Measurements from ENCODE around the gene PRKCE.

Gene PRKCE

DNA sequence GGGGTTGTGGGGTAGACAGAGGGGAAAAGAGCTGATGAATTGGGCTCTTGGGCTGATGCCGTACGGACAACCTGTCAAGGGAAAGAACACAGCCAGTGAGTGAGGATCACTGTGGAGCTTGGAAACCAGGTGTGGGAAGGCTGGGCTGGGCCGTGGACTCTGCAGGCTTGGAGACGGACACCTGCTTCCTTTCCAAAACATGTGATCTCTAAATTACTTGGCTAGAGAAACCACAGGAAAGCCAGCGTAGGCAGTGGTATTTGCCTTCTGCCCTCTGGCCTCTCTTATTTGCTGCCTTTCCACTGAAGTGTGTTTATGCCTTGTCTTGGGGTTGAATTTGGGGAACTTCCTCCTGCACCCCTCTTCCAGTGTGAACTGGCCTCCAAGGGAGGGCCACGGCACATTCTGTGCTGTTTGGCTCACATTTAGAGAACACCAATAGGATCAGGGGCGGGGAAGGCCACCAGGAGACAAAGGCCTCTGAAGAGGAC, 267.7 kb downstream of the PRKCE start:
- no peak for DNase-seq

DNA sequence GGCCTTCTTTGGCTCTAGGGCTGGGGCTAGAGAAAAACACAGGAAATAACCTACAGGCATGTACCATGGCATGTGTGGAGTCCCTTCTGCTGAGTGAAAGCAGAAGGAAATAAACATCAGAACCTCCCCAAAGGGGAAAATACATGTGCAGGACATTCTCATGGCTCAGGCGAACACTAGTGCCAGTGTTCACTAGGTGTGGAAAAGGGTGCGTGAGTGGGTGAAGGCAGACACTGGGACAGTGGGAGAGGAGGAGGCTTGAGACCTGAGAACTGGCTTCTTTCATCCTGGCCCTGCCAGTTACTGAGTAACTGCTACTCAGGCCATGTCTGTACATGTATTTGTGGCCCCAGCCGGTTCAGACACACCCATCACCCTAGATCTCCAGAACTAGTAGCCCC, 268.2 kb downstream of the PRKCE start:
- DNase-seq = no peak

DNA sequence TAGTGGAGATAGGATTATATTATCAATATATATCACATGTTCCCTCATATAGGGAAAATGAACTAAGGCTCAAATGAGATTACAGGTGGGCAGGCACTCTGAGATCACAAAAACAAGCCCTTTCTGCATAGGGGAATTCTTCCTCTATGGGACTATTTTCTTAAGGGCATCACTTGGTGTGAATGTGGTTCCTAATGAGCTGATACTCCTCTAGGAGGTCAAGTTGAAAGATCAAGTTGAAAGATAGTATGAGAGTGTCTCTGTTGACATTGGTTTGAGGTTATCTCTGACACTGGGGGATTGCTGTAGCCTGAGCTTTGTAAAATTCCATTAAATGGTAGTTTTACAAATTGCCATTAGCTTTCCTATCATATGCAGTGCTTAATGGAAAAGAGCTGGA, 270.4 kb downstream of the PRKCE start:
- DNase-seq = no peak

DNA sequence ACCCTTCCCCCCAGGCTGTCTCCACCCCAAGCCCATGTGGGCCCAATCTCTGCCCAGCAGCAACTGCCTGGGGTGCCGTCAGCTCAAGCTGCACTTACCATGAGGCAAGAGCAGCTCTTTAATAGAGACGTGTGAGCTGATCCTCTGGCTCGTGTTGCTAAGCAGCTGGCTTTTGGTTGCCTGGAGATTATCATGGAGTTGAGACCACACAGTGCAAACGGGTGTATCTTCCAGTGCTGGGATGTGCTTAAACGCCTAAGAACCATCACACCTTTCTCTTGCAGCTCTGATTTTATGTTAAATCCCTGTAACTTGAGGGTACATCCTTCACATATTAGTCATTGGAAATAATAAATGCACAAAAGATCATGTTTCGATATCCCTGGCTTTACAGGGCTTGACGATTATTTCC, 271.1 kb downstream of the PRKCE start:
- DNase-seq = no peak

DNA sequence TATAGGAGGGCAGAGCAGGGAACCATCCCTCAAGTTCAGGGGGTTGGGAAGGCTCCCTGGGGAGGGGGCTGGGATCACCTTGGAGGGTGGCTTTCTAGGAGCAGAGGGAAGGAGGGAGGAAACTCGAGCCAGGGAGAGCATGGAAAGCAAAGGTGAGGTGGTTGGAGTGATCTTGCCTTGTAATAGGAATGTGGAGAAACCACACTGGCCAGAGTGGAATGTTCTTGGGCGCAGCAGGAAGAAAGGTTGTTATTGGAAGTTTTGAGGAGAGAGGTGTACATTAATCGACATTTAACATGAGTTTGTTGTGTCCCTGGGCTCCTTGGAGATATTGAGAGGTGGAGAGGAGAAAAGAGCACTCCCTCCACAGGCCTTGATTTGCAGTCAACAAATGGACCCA, 272.2 kb downstream of the PRKCE start:
- DNase-seq = no peak

DNA sequence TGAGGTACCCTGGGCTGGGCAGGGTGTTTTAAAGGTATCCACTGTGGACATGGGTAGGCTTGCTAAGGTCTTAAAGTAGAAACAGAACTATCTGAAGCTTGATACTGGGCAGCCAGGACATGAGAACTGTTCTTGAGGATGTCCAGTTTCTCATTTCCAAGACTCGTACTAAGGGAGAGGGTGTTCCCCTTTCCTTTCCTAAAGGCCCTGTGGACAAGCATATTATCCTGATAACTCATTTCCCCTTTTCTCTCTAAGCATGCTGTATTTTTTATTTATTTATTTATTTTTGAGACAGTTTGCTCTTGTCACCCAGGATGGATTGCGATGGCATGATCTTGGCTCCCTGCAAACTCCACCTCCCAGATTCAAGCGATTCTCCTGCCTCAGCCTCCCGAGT, 273.6 kb downstream of the PRKCE start:
- no peak for DNase-seq

DNA sequence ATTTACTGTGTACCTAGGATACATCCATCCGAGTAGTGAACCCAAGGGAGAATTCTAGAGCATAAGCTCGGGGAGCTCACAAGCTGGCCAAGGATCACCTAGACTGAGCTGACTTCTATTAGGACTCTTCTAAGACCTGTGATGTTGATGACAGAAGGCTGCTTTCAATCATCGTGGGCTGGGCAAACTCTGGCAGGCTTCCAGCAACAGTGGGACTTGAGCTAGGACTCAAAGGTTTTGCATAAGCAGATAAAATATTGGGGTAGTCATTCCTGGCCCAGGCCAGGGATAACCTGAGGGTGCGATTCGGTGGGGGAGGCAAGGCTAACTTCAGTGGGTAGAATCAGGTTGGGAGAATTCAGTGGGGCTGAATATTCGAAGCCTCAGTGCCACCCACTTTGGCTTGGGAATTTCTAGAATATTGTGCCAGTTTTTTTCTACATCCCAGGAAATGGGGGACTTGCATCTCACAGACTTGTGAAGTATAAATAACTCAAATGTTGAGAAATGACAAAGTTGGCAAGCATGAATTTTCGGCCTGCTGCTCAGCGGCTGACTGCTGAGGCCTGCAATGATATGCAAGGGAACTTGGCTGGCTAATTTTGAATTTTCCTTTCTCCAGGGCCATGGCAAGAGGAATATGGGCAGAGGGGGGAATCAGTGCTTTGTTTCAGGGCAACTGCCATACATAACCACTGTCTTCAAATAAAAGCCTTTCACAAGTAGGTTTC, 274.3 kb downstream of the PRKCE start:
- no peak for DNase-seq

DNA sequence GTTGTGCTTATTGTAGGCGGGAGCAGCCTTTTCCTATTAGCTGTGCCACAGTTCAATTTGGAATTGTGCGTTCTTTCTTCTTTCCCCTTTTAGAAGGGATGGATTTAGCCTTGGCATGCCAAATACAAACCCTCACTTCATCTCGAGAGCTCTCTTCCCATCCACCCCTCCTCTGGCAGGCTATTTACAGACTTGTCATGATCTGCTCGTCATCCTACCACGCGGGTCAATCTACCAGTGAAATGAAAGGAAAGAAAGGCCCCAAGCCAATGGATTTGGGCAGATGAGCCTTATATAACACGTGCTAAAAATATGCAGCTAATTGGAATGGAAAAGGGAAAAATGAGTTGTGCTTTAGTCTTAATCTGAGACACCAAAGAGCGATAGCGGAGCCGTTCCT, 277.5 kb downstream of the PRKCE start:
- DNase-seq = no peak

DNA sequence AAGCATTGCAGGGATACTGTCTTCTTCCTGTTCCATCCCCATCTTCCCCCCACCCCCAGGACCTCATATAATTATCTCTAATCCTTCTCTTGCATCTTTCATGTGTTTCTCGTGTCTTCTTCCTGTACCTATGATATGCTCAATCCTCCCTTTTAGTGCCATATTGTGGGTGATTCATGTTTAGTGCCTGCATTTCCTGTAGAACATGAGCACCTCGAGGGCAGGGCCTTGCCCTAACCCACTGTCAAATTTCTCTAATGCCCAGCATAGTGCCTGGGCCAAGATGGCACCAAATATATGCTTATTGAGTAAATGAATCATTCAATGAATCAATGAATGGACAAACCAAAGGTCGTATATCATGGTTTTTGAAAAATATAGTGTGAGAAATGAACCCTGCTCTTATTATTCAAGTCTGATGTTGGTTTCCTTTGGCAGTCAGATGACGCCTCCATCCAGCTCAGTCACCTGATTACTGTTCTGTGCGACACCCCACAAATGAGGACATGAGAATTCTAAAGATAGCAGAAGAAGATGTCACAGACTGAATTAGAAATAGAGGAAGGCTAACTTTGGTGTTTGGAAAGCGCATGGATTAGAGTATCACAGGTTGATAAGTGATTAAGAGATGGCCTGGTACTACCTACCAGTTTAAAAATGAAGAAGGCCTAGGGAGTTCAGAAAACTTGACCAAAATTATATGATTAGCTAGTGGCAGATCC, 278.4 kb downstream of the PRKCE start:
- DNase-seq = no peak

DNA sequence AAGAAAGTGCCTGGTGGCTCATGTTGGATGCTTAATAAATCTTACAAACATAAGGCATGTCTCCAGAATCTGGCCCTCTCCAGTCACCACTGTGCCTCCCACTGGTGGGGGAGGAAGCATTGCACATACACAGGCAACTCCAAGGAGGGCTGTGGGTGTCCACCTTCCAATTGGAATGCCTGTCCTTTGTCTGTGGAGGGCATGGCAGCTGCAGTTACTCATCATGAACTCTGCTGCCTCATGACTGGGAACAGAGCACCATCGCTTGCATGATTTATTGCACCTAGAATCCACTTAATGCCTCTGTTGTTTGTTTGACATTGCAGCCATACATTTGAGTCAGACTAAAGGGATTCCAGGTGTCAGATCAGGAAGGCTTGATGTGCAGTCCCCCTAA, 278.9 kb downstream of the PRKCE start:
- no peak for DNase-seq

DNA sequence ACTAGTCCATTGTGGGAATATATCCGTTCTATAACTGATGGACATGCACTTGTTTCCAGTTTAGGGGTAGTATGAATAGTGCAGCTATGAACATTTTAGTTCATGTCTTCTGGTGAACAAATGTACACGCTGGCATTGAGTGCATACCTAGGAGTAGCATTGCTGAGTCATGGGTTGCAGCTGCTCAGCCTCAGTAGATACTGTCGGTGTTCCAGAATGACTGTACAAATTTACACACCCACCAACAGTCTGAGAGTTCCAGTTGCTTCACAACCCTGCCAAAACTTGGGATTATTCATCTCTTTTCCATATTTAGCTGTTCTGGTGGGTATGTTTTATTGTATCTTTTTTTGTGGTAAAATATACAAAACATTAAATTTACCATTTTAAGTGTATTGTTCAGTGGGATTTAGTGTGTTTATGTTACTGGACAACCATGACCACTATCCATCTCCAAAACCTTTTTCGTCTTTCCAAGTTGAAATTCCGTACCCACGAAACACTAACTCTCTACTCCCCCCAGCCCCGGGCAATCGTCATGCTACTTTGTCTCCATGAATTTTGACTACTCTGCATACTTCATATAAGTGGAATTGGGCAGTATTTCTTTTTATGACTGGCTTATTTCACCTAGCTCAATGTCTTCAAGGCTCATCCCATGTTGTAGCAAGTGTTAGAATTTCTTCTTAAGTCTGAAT, 281.0 kb downstream of the PRKCE start:
- DNase-seq = no peak

DNA sequence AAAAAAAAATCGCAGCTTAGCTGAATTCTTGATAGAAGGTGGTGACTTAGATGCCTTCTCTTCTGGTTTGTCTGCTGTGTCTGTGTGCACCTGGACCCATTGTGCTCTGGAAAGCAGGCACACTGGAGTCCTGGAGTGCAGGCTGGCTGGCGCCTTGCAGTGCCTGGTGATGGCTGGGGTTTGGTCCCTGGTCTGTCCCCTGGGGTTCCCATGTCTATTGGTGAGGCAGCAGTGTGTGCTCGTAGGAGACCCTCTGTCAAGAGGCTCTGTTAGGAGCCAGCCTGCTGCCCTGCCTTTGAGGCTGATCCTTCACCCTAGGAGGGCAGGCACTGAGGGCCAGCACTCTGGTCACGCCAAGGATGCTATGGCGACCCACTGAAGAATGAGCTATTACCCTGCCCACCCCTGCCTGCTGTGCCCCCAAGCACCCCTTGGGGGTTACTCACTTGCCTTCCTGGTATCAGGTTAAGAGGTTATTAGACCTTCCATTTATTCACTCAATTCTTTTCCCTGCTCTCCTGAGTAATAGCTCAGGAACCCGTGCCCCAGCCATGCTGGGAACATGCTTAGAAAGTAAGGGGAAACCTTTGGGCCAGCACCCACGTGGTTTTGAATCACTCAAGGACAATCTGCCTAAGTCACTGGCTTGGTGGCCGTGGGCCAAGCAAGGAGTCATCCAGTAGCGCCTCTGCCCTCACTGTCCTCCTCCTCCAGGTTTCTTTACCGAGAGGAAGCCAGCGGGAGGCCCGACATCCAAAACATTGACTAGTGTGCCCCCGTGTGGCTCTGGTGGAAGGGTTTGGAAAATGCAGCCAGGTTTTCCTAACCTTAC, 284.5 kb downstream of the PRKCE start:
- DNase-seq = no peak

DNA sequence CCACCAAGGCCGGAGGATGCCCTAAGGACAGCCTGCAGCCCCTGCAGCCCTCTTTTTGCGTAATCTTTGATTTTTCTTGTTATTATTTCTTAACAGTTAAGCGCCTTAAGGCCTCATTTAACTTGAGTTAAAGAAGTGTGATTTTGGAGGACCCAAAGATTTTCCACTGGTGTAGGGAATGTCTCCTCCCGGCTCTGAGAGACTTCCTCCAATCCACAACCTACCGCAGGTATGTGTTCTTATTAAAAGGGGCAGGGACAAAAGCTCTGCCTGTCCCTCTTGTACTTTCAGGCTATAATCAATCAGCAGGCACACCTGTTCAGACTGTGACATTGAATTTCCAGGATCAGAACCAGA, 285.1 kb downstream of the PRKCE start:
- no peak for DNase-seq

DNA sequence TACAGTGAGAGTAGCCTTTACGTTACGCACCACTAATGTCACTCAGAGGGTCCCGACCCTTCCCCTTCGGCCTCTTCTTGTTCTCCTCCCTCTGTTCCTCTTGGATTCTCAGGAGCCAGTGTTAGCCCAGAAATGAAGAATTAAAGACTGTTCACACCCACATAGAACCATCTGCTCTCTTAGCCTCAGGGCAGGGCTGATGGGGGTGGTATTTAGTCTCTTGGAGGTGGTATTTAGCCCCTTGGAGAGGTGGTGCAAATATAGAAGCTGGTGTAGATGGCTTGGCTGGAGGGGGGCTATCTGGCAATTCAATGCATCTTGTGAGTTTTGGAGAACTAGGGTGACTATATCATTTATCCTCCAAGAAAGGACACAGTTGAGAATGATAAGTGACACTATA, 286.5 kb downstream of the PRKCE start:
- DNase-seq = no peak

DNA sequence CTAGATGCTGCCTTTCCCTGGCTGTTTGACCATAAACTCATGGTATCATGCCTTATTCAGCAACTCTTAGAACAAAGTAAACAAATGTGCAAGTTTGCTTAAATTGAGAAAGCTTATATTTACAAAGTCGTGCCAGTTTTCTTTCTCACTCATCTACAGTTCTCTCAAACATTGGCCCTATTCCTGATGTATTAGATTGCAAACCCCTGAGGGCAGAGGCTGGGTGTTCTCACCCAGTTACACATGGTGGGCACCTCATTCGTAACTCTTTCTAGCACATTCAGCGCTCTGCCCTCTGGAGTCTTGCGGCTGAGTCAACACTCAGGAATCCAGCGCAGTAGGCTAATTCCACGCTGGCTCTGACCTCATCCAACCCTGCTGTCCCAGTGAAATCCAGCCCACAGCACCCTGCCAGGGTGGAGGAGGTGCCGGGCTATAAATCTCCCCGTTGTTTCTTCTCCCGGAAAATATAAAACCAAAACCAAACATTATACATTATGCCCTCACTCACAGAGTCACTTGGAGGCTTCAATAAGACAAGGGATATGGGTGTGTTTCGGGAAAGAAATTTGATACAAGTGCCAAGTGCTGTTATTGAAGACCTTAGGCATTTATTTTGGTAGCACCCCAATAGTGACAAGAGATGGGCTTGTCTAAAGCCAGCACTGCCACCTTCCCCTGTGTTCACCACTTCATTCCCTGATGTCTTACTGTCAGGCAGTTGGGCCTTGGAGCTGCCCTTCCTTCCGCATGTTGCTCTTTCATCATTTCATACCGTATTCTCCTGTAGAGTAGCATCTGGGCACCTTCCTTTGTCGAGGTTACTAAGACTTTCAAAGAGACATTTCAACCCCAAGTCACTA, 287.4 kb downstream of the PRKCE start:
- no peak for DNase-seq

DNA sequence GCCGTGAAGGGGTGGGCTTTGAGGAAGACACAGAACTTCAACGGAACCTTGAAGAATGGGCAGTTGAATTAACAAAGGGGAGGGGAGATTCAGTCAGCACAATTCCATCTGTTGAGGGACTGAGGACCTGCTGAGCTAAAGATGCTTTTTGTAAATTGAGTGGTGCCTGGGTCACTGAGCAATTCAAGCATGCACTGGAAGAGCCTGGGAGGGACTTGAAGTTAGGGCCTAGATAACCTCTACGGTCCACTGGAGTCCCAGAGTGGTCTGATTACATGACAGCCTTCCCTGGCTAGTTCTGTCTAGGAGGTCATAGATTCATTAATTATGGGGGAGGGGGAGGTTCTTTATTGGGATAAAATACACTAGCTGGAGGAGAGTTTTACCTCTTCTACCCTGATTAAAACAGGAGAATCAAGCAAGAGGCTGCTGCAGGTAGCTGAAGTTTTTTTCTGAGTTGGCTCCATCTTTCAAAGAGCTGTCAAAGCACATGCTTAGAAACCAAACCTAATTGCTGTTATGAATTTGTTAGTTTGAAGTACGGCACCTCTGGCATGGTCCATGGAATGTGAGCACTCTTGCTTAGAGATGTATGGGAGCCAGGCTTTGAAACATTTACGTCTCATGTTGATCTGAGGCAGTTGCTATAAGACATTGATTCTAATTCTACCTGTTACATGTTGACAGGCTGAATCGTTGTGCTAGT, 290.2 kb downstream of the PRKCE start:
- no peak for DNase-seq

DNA sequence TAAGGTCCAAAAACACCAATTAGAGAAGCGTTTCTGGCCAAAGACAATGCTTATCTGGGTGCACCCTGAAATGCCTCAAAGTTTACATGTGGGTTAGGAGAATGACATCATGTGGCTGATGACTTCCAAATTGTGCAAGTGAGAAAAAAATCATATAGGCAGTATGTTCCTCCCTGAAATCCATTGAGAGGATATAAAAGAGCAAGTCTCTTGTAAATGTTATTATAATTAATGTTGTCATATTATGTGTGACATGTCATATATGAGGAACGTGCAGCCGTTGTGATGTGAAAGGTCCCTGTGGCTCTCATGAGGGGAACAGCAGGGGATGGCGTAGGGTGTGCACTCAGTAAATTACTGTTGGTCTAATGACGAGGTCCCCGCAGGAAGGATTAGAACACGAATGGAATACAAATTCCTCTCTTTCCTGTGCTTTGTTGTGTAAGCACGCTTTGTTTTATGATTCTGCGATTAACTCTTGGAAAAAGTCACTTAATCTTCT, 290.8 kb downstream of the PRKCE start:
- DNase-seq = no peak

DNA sequence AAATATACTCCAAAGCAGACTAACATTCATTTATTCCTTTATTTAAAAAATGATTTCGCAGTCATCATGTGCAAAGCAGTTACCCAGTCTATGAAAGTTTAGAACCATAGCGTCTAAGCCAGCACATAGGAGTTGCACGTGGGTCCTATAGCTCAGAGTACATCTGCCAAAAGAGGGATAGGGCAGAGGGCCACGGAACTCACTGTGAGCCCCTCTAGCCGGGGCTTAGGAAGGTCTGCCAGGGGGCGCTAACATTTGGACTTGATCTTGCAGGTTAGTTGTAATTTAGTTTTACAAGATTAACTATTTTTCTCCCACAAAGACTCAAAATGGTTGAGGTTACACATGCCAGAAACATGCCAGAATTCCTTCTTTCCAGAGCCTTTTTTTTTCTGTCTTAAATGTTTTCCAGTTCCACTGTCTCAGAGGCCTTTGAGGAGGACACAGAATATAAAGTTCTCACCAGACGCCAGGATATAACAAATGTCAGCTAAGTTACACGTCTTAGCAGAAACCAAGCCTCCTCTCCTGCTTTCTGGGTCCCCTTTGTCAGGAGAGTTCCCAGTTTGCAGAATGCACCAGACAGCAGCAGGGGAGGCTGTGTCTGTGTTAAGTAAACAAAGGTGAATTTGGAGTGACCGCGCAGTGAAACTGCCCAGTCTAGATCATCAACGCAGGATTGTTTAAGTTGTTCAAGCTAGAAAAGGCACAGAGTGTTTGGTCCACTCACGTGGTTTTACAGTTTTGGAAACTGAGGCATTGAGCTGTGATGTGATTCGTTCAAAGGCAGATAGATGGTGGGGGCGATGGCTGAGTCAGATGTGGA, 292.0 kb downstream of the PRKCE start:
- no peak for DNase-seq

DNA sequence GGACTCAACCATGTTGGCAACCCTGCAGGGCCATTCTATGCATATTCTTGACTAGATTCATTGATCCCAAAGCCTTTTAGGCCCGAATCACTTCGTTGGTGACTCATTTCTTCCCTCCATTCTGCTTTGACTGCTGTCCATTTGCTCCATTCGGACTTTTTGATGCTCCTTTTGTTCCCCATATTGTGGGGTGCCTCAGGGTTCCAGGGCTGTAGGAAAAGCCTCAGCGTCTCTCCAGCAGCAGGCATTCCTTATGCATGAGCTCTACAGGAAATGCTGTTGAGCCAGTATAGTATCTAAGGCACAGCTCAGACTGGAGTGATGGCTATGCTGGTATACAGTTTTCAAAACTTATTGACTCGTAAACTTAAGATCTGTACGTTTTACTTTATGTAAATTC, 292.6 kb downstream of the PRKCE start:
- DNase-seq = no peak

DNA sequence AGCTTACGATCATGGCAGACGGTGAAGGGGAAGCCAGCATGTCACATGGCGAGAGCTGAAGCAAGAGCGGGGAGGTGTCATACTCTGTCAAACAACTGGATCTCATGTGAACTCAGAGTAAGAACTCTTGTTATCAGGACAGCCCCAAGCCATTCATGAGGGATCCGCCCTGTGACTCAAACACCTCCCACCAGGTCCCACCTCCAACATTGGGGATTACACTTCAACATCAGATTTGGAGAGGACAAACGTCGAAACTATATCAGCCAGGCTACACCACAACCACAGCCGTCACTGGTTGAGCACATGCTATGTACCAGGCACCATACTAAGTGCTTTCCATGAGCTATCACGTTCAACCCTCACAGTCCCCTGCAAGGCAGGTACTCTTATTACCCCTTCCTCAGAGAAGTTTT, 293.8 kb downstream of the PRKCE start:
- DNase-seq = no peak

Data from GF-D8 (cell line).